Stimulated activated memory B cell treated with anti-CD40 and anti-IgM and Interleukin-4, amounts not matched to agents 10 μg/mL and 1 μg/mL and 100 μg/mL, for 72 hours (primary cell): Measurements from ENCODE around the gene TRAPPC2L.

Experiments used
- ATAC-seq: fragments of 150-1000 bp; cut with Tn5 transposase; 2 replicates; pipeline ENCODE4 v1.10.0; 2021
- H3K27ac Mint-ChIP-seq: one replicate; pipeline ENCODE4 v1.8.0; 2022; ENCODE audit warnings: mild to moderate bottlenecking, mixed read lengths
- H3K27me3 Mint-ChIP-seq: one replicate; pipeline ENCODE4 v1.8.0; 2022; ENCODE audit warnings: mixed read lengths
- H3K36me3 Mint-ChIP-seq: one replicate; pipeline ENCODE4 v1.8.0; 2022; ENCODE audit warnings: mixed read lengths
- H3K4me1 Mint-ChIP-seq: one replicate; pipeline ENCODE4 v1.8.0; 2022; ENCODE audit warnings: mixed read lengths
- H3K4me3 Mint-ChIP-seq: one replicate; pipeline ENCODE4 v1.8.0; 2022; ENCODE audit warnings: mild to moderate bottlenecking, moderate library complexity, mixed read lengths
- H3K9me3 Mint-ChIP-seq: one replicate; pipeline ENCODE4 v1.8.0; 2022; ENCODE audit warnings: mixed read lengths

The TRAPPC2L gene

DNA sequence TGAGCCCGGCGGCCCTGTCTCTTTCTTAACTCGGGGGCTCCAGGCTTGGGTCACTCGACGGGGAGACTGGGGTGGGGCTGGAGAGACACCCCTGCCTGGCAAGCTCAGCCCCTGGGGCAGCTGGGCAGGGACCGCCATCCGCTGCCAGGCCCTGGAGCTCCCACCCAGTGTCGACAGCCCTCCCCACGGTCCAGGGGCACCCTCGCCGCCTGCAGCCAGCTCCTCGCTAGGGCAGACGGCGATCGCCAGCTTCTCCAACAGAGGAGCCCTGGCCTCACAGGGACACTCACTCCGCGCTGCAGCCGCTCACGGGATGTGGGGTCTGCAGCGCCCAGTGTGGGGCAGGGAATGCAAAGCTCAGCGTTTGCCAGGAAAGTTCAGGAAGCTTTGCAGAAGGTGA lies 29.2 kb upstream of the TRAPPC2L start:
- Mint-ChIP-seq H3K9me3 (no peaks in the 10 kb centered on the region), H3K4me3 (no peak overlapping the region), H3K4me1 (no peaks in the 10 kb centered on the region), H3K36me3 (peaks cover 27% of the 10 kb centered on the region), H3K27me3 (no peaks in the 10 kb centered on the region), H3K27ac (no peak overlapping the region)
- ATAC-seq: no peak

- H3K4me1 Mint-ChIP-seq: no peaks in the 10 kb centered on the region
- H3K4me3 Mint-ChIP-seq: no peak overlapping the region
- ATAC-seq: no peak
- H3K36me3 Mint-ChIP-seq: peaks cover 24% of the 10 kb centered on the region
- H3K27ac Mint-ChIP-seq: no peak overlapping the region
- no peaks in the 10 kb centered on the region for H3K9me3 Mint-ChIP-seq
- no peaks in the 10 kb centered on the region for H3K27me3 Mint-ChIP-seq
These were observed 28.2 kb upstream of the TRAPPC2L start for GRCh38 chr16:88828711-88829110.

- Mint-ChIP-seq H3K4me1 (no peaks in the 10 kb centered on the region), H3K36me3 (peaks cover 31% of the 10 kb centered on the region), H3K27me3 (no peaks in the 10 kb centered on the region), H3K9me3 (no peaks in the 10 kb centered on the region), H3K27ac (no peak overlapping the region), H3K4me3 (no peak overlapping the region)
- ATAC-seq: no peak
These were observed 26.7 kb upstream of the TRAPPC2L start for GRCh38 chr16:88830258-88830657.

DNA sequence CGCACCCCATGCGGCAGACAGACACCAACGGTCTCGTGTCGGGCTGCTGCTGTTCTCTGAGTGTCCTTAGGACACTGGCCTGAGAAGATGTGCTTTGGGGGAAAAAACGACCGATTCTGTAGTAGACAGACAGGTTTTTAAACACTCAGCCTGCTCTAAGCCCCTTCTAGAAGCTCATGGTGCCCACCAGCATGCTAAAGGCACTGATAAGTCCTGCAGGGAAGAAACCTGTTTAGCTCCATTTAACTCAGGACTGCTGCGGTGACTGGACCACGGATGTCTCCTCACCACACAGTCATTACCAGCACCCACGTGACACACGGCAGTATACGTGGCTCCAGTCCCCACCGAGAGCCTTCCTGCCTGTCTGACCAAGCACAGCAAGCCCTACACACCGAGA lies 26.1 kb upstream of the TRAPPC2L start:
- no peaks in the 10 kb centered on the region for H3K27me3 Mint-ChIP-seq
- no peak overlapping the region for H3K27ac Mint-ChIP-seq
- no peaks in the 10 kb centered on the region for H3K4me1 Mint-ChIP-seq
- ATAC-seq: no peak
- H3K36me3 Mint-ChIP-seq: peaks cover 32% of the 10 kb centered on the region
- no peaks in the 10 kb centered on the region for H3K9me3 Mint-ChIP-seq
- H3K4me3 Mint-ChIP-seq: no peak overlapping the region

DNA sequence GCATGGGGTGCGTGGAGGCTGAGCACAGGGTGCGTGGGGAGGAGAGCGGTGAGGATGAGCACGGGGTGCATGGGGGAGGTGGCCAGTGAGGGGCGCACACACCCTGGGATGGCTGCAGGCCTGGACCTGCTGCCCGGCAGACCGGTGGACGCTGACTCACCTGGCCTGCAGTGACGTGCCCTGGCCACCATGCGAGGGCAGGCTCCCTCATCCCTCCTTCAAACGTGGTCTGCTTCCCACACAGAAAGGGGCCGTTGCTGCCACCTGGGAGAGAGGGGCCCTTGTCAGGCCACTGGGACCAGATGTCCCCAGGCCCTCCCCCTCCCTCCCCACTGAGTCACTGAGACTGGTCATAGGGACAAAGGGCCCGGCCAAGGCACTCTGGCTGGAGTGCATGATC lies 25.1 kb upstream of the TRAPPC2L start:
- Mint-ChIP-seq H3K9me3 (no peaks in the 10 kb centered on the region), H3K27ac (no peak overlapping the region), H3K27me3 (no peaks in the 10 kb centered on the region), H3K36me3 (peaks cover 29% of the 10 kb centered on the region), H3K4me3 (no peak overlapping the region), H3K4me1 (no peaks in the 10 kb centered on the region)
- ATAC-seq: peak; percentile 22

DNA sequence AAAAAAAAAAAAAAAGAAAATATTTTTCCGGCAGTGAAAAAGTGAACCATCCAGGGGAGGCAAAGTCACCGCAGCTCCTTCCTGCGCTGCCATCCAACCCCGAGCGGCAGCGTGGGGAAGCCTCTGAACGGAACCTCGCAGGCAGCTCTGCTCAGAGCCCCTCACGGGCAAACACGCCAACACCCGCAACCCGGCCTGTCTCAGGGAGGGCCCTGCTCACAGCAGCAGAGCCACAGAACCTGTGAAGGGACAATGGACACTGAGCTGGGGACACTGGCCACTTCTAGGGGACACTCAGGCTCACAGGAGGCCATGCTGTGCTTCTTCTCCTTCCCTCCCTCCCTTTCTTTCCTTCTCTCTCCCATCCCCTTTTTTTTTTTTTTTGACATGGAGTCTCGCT lies 23.8 kb upstream of the TRAPPC2L start:
- H3K27me3 Mint-ChIP-seq: no peaks in the 10 kb centered on the region
- H3K27ac Mint-ChIP-seq: no peak overlapping the region
- ATAC-seq: no peak
- H3K36me3 Mint-ChIP-seq: peaks cover 32% of the 10 kb centered on the region
- no peak overlapping the region for H3K4me3 Mint-ChIP-seq
- no peaks in the 10 kb centered on the region for H3K4me1 Mint-ChIP-seq
- no peaks in the 10 kb centered on the region for H3K9me3 Mint-ChIP-seq

GRCh38 chr16:88834670-88835069 lies 22.3 kb upstream of the TRAPPC2L start:
- no peaks in the 10 kb centered on the region for H3K4me1 Mint-ChIP-seq
- peaks cover 35% of the 10 kb centered on the region for H3K36me3 Mint-ChIP-seq
- H3K4me3 Mint-ChIP-seq: no peak overlapping the region
- no peak overlapping the region for H3K27ac Mint-ChIP-seq
- no peaks in the 10 kb centered on the region for H3K27me3 Mint-ChIP-seq
- no peak for ATAC-seq
- no peaks in the 10 kb centered on the region for H3K9me3 Mint-ChIP-seq

GRCh38 chr16:88835383-88835782 lies 21.5 kb upstream of the TRAPPC2L start:
- no peak for ATAC-seq
- no peaks in the 10 kb centered on the region for H3K9me3 Mint-ChIP-seq

DNA sequence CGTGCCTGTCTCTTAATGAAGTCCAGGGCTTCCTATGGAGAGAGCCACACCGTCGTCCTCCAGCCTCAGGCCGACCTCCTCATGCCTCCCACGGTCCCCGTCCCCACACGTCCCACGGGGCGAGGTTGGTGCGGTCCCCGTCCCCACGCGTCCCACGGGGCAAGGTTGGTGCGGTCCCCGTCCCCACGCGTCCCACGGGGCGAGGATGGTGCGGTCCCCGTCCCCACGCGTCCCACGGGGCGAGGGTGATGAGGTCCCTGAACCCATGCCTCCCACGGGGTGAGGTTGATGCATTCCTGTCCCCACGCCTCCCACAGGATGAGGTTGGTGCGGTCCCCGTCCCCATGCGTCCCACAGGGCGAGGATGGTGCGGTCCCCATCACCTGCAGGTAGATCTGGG lies 21.1 kb upstream of the TRAPPC2L start:
- Mint-ChIP-seq H3K4me1 (no peaks in the 10 kb centered on the region), H3K4me3 (no peak overlapping the region)

More at GRCh38 chr16:88835383-88835782, 21.5 kb upstream of the TRAPPC2L start:
- Mint-ChIP-seq H3K27ac (no peak overlapping the region), H3K4me3 (no peak overlapping the region), H3K36me3 (peaks cover 40% of the 10 kb centered on the region), H3K27me3 (no peaks in the 10 kb centered on the region), H3K4me1 (no peaks in the 10 kb centered on the region)

GRCh38 chr16:88836791-88837190 lies 20.1 kb upstream of the TRAPPC2L start:
- no peaks in the 10 kb centered on the region for H3K9me3 Mint-ChIP-seq
- peaks cover 37% of the 10 kb centered on the region for H3K36me3 Mint-ChIP-seq
- ATAC-seq: no peak
- H3K4me3 Mint-ChIP-seq: no peak overlapping the region
- H3K27me3 Mint-ChIP-seq: no peaks in the 10 kb centered on the region
- no peak overlapping the region for H3K27ac Mint-ChIP-seq
- peaks cover 2% of the 10 kb centered on the region for H3K4me1 Mint-ChIP-seq

More for the DNA sequence above, 21.1 kb upstream of the TRAPPC2L start:
- no peaks in the 10 kb centered on the region for H3K9me3 Mint-ChIP-seq
- ATAC-seq: no peak
- no peak overlapping the region for H3K27ac Mint-ChIP-seq
- no peaks in the 10 kb centered on the region for H3K27me3 Mint-ChIP-seq
- peaks cover 40% of the 10 kb centered on the region for H3K36me3 Mint-ChIP-seq

DNA sequence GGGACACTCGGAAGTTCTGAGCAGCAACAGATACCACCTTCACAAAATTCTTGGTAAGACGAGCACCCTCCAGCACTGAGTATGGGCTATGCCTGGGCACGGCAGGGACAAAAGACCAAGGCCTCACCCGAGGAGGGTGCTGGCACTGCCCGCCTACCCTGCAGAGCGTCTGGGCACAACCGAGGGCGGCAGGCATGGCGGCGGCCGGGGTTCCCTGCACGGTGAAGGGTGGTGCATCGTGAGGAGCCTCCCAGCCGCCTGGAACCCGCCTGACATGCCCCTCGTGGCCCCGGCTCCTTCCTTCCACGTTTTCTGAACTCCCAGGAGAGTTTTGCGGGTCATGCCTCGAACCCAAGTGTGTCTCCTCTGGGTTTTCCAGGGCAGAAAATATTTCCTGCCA lies 19.1 kb upstream of the TRAPPC2L start:
- H3K4me3 Mint-ChIP-seq: no peak overlapping the region
- H3K27ac Mint-ChIP-seq: no peak overlapping the region
- ATAC-seq: no peak
- peaks cover 8% of the 10 kb centered on the region for H3K4me1 Mint-ChIP-seq
- no peaks in the 10 kb centered on the region for H3K27me3 Mint-ChIP-seq
- no peaks in the 10 kb centered on the region for H3K9me3 Mint-ChIP-seq
- peaks cover 37% of the 10 kb centered on the region for H3K36me3 Mint-ChIP-seq

- Mint-ChIP-seq H3K4me1 (peaks cover 8% of the 10 kb centered on the region), H3K36me3 (peaks cover 37% of the 10 kb centered on the region), H3K27me3 (no peaks in the 10 kb centered on the region), H3K4me3 (no peak overlapping the region), H3K9me3 (no peaks in the 10 kb centered on the region), H3K27ac (no peak overlapping the region)
- ATAC-seq: no peak
These were observed 18.4 kb upstream of the TRAPPC2L start for GRCh38 chr16:88838566-88838965.

GRCh38 chr16:88839026-88839529 lies 17.8 kb upstream of the TRAPPC2L start:
- ATAC-seq: no peak
- no peak overlapping the region for H3K27ac Mint-ChIP-seq
- peaks cover 33% of the 10 kb centered on the region for H3K36me3 Mint-ChIP-seq
- H3K27me3 Mint-ChIP-seq: no peaks in the 10 kb centered on the region
- peaks cover 8% of the 10 kb centered on the region for H3K4me1 Mint-ChIP-seq
- H3K4me3 Mint-ChIP-seq: no peak overlapping the region
- no peaks in the 10 kb centered on the region for H3K9me3 Mint-ChIP-seq

- Mint-ChIP-seq H3K27me3 (no peaks in the 10 kb centered on the region), H3K36me3 (peaks cover 30% of the 10 kb centered on the region), H3K4me3 (no peak overlapping the region), H3K4me1 (peaks cover 8% of the 10 kb centered on the region), H3K9me3 (no peaks in the 10 kb centered on the region), H3K27ac (no peak overlapping the region)
- no peak for ATAC-seq
These were observed 17.0 kb upstream of the TRAPPC2L start for GRCh38 chr16:88839745-88840599.

DNA sequence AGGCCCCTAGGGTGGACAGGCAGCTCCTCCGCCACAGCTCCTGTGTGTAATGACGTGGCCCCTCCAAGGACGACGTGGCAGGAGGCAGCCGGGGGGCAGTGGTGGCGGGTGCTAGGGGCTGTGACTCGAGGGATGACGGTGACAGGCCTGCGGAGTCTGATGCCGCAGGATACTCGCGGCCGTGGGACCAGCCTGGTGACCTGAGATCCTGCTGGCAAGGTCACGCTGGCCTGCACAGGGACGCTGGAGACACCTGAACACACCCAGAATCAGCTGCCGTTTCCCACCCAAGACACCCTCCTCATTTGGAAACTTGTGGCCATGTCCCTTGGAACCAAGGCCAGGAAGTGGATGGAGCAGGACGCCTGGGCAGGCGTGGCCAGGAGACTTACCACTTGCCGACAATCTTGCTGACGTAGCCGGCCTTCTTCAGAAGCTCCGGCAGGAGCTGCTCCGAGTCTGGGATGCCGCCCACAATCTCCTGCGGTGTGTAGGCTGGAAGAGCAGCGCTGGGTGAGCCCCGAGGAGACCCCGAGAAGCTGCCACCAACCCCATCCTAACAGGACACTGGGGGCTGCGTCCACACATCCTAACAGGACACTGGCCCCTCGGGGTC lies 16.2 kb upstream of the TRAPPC2L start:
- peaks cover 8% of the 10 kb centered on the region for H3K4me1 Mint-ChIP-seq
- no peak overlapping the region for H3K27ac Mint-ChIP-seq
- no peak overlapping the region for H3K4me3 Mint-ChIP-seq
- no peaks in the 10 kb centered on the region for H3K9me3 Mint-ChIP-seq
- peaks cover 24% of the 10 kb centered on the region for H3K36me3 Mint-ChIP-seq
- no peaks in the 10 kb centered on the region for H3K27me3 Mint-ChIP-seq
- ATAC-seq: no peak
